NCI-H1092 (cell line): Measurements from ENCODE around the gene ASCL4.
A peak's percentile ranks its signal among the peaks of the same experiment; 100 is the strongest.
"Not testable (repeated sequence)": the region's sequence is repeated elsewhere in the genome, so short reads cannot be mapped to it uniquely, and the experiment has no call there.

Experiments used
- DNase-seq: peaks from one replicate; lab custom pipeline; 2025; lab: John Stamatoyannopoulos, UW

ASCL4 gene, protein sequence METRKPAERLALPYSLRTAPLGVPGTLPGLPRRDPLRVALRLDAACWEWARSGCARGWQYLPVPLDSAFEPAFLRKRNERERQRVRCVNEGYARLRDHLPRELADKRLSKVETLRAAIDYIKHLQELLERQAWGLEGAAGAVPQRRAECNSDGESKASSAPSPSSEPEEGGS

GRCh38 chr12:107774349-107775029 lies at the start of gene ASCL4:
TSS of gene ASCL4 (plus strand) at chr12:107774704. CDS start at chr12:107775219, 515 bp downstream.
- no peak for DNase-seq

DNA sequence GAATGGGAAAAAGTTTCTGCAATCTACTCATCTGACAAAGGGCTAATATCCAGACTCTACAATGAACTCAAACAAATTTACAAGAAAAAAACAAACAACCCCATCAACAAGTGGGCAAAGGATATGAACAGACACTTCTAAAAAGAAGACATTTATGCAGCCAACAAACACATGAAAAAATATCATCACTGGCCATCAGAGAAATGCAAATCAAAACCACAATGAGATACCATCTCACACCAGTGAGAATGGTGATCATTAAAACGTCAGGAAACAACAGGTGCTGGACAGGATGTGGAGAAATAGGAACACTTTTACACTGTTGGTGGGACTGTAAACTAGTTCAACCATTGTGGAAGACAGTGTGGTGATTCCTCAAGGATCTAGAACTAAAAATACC lies 47.2 kb upstream of the ASCL4 start:
- DNase-seq, result not testable (repeated sequence)

- not testable (repeated sequence) for DNase-seq
Measured at GRCh38 chr12:107727742-107728141, 46.8 kb upstream of the ASCL4 start.

DNA sequence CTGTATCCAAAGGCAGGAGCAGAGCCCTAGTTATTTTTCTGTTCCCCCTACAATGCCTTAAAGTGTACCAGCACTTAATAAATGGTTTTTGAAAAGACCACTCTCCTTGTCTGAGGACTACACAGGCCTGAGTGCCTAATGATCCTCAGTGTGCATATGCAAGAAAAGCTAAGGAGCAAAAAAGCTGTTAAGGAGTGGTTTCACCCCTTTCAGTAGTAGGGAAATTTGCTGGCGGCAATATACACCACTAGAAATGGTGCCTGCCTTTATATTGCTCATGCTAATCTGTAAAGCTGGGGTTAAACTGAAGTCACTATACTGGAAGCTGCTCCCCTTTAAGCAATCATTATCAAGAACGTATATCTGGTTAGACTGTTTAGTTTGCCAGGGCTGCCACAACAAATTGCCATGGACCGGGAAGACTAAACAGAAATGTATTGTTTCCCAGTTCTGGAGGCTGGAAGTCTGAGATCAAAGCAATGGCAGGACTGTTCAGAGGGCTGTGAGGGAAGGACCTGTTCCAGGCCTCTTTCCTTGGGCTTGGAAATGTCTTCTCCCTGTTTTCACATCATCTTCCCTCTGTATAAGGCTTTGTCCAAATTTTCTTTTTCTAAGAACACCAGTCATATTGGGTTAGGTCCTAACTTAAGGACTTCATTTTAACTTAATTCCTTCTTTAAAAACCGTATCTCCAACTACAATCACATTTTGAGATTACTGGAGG lies 43.7 kb upstream of the ASCL4 start:
- no peak for DNase-seq

DNA sequence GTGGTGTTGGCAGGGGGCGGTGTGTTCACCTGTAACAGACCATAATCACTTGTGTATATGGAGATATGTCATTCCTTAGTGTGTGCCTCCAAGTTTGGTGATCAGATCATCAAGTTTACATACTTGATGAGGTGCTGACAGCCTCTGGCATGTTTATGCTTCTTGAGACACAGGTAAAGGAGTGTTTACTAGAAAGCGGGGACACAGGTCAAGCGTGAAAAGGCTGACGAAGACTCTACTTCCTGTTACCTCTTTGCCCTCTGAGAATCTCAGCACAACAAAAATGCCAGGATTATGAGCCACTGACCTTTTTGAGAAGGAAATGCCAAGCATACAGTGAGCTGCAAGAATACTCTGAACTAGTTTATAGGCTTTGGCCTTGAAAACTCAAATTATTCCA lies 43.1 kb upstream of the ASCL4 start:
- DNase-seq, result no peak

DNA sequence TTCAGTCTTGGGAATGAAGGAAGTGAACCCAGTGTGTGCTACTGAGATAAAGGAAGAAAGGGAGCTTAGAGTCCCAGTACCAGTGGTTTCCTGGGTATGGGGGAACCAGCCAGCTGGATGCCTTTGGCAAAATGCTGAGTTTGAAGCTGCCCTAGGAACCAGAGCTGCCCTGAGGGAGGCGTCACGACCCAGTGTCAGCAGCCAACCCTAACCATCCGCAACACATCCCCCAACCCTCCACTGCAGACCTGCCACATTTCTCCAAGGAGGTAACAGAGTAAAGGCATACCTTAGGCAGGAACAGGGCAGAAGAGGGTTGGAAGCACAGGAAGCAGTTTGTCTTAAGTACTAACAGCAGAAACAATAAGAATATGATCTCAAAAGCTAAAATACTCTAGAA lies 42.1 kb upstream of the ASCL4 start:
- DNase-seq, result no peak

GRCh38 chr12:107734139-107734538 lies 40.4 kb upstream of the ASCL4 start:
- no peak for DNase-seq

GRCh38 chr12:107735763-107736162 lies 38.7 kb upstream of the ASCL4 start:
- DNase-seq, result no peak

GRCh38 chr12:107736914-107737313 lies 37.6 kb upstream of the ASCL4 start:
- DNase-seq, result no peak

DNA sequence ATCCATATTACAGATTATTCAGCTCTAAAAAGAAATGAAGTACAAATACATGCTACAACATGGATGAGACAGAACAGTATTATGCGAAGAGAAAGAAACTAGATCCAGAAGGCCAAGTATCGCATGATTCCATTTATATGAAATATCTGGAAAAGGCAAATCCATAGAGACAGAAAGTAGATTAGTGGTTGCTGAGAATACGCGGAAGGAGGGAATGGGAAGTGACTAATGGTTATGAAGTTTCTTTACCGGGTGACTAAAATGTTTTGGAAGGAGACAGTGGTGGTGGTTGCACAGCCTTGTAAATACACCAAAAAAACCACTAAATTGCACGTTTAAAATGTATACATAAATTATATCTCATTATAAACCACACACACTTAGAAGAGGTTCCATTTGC lies 26.0 kb upstream of the ASCL4 start:
- DNase-seq, result no peak

GRCh38 chr12:107749083-107749482 lies 25.4 kb upstream of the ASCL4 start:
- DNase-seq, result no peak

DNA sequence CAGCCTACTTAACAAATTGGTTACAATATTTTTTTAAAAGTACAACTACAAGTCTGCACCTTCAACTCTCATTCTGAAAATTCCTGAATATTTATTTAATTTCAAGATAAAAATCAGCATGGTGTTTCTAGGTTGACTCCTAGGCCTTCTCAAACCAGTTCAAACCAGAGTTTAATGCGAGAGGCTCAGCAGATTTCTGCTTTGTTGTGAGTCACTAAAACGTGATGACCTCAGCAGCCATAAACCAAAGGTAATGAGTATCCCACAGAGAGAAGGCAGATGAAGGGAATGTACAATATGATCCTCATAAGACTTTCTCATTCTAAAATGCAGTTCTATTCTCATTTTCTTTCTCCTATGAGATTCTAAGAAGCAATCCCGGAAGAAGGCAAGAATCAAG lies 15.1 kb upstream of the ASCL4 start:
- no peak for DNase-seq

DNA sequence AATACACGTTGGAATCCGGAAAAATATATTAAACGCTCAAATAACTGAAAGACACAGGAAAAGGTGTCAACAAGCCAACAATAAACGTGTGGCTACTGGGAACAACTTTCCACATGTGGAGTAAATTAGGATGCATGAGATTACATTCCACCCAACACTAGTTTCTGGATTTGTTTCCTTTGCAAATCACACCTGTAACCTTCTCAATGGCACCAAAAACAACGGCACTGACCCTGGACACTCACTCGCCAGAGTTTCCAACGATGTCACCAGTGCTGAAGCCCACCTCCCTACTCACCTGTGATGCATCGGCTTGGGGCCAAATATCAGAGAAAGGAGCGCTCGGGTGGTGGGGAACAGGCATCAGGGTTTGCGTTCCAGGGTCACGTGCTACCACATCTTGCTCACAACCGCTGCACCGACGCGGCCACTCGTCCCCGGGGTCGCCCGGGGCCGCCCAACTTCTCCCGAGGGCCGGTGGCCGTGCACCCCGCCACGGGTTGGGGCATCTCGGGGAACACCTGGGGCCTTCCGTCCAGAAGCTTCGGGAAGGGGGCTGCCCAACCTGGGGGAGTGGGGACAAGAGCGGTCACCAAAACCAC lies 14.2 kb upstream of the ASCL4 start:
- DNase-seq, result peak; percentile 1

DNA sequence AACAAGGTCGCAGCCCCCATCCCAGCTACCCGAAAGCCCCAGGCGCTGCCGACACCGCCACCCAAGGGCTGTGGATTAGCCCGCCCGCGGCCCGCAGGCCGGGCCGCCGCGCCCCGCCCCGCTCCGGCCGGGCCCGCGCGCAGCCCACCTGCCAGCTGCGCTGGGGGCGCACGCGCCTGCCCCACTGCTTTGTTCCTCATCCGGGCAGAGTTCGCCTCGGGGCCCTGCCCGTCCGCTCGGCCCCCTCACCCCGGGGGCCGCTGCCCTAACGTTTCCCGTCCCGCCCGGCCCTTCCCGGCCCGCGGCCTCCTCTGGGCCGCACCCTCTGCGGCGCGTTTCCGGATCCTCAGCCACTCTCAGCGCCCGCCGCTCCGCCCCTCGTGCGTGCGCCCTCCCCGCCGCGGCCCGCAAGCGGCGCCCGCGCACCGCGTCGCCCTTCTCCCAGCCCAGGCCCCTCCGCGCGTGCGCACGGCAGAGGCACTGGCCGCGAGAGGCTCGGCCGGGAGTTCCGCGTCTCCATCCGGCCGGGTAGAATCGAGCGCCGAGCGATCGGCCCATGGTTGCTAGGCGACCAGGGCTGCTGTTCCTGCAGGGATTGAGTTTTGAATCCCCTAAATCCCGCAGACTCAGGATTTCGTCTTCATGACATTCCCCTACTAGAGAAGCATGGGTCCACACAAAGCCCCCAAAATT lies 13.5 kb upstream of the ASCL4 start, which contains the start of gene PRDM4:
Gene PRDM4, minus strand, starts transcription at position 329 of the 693 bp plus-strand sequence. CDS start 622 bp downstream, outside the sequence.
- peak; percentile 88 for DNase-seq

- peak; percentile 0 for DNase-seq
Measured at GRCh38 chr12:107761502-107761904, 13.0 kb upstream of the ASCL4 start.

GRCh38 chr12:107762874-107763273 lies 11.6 kb upstream of the ASCL4 start:
- no peak for DNase-seq

GRCh38 chr12:107764626-107765025 lies 9.9 kb upstream of the ASCL4 start:
- DNase-seq, result no peak

DNA sequence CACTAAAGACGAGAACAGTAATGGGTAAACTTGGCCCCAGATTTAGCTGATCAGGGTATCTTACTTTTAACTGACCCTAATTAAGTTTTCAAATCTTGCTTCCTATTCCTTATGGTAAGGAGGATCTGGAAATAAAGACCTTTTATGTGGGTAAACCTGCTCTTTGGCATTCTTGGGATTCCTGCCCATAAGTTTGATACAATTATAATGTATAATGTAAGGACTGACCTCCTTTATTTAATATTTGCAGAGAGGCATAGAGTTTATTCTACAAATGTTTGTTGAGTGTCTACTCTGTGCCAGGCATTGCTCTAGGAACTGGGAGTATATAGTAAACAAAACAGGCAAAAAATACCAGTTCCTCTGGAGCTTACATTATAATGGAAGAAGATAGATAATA lies 9.2 kb upstream of the ASCL4 start:
- DNase-seq, result no peak

DNA sequence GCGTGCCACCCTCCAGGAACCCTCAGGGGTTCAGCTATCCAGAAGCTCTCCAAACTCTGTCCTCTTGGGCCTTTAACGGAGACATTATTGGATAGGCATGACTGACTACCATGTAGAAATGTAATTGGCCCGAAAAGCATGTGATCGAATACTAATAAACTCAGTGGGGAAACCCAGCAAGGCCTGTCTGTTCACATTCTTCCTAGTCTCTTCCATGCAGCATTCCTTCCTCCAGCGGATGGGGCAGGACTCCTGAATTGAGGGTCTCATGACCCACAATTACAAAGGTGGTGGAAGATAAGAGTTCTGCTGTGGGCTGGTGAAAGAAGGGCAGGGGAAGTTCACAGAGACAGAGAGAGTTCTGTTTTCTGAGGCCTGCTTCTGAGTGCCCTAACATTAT lies 7.0 kb upstream of the ASCL4 start:
- no peak for DNase-seq

DNA sequence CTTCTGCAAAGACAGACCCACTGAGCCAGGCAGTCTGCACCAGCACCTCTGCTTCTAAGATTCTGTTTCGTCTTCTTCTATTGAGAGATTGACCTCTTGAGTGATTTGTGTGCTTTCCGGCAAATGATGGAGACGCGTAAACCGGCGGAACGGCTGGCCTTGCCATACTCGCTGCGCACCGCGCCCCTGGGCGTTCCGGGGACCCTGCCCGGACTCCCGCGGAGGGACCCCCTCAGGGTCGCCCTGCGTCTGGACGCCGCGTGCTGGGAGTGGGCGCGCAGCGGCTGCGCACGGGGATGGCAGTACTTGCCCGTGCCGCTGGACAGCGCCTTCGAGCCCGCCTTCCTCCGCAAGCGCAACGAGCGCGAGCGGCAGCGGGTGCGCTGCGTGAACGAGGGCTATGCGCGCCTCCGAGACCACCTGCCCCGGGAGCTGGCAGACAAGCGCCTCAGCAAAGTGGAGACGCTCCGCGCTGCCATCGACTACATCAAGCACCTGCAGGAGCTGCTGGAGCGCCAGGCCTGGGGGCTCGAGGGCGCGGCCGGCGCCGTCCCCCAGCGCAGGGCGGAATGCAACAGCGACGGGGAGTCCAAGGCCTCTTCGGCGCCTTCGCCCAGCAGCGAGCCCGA lies 703 bp downstream of the ASCL4 start:
- no peak for DNase-seq

DNA sequence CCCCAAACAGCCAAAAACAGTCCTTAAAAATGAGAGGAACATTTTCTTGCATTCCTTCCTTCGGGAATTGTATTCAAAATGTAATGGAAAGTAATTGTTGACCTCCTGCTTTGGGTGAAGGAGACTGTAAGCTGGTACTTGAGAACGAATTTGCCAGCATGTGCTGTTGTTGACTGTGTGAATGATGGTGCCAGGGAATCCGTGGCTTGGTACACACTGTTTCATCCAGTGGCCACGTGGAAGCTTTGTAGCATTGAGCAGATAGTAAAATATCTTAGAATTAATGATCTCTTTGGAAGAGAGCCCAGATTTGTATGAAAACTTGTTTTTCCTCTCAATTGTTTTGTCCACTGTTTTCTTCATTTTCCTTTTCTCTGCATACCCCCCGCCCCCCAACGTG lies 1.7 kb downstream of the ASCL4 start:
- DNase-seq, result no peak
